GM18508 (cell line): ENCODE data around the gene CDC73.
"Not testable (repeated sequence)": the region's sequence is repeated elsewhere in the genome, so short reads cannot be mapped to it uniquely, and the experiment has no call there.

Source experiments
- ATAC-seq: cut with Tn5 transposase; IDR thresholded peaks from one replicate; pipeline ENCODE4 v1.9.1; 2021; ENCODE audit warnings: moderate number of reproducible peaks; ENCODE audit not compliant: insufficient read depth, unreplicated experiment

Gene CDC73

GRCh38 chr1:193157360-193157759, 35.5 kb downstream of the CDC73 start:
- no peak for ATAC-seq

DNA sequence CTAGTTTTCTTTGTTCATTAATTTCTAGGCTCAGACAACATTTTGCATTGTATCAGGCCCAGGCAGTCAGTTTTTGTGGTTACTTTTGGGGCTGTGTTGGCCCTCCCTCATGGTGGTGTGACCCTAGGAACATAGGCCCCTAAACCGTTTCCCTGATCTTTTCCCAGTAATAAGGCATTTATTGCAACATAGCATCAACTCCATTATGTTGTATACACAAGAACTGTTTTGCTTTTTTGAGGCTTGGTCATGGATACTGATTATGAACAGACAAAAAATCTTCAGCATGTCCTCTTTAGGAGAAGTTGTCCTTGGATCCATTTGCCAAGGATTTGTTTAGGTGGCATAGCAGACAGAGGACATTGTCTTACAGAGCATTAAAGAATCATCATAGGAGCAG, 54.3 kb downstream of the CDC73 start:
- no peak for ATAC-seq

GRCh38 chr1:193176788-193177187, 55.0 kb downstream of the CDC73 start:
- no peak for ATAC-seq

- no peak for ATAC-seq
Observed at GRCh38 chr1:193179094-193179493, 57.3 kb downstream of the CDC73 start.

DNA sequence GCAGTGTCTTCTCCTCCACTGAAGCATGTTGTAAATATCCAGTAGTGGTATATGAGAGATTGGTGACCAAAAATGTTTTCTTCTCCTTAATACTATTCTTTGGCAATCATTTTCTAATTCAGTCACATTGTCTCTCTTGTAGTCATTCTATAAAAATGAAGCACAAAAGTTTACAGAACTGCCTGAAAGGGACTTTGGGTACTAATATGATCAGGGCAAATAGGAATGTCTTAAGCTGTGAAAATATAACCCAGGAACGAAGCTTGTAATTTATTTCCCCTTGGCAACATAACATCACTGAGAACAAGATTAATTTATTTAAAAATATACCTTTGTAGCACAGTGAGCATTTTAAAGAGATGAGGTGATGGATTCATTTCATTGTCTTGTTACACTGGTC, 59.7 kb downstream of the CDC73 start:
- ATAC-seq = no peak

DNA sequence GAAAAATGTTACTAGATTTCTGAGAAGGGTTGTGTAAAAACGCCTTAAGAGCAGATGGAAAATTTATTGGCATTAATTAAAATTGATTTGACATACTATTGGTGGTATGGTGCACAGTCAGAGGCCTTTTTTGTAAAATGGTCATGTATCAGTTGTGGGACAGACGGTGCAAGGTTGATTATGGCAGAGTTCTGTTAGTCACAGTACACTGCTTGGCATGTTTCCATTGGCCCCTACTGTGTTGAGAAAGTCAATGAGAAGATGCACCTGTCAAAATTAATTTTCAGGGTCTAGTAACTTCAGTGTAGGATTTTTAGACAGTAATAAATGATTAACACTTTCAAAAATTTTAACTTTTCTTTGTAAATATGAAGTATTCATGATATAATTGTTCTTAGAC, 60.2 kb downstream of the CDC73 start:
- ATAC-seq = no peak

DNA sequence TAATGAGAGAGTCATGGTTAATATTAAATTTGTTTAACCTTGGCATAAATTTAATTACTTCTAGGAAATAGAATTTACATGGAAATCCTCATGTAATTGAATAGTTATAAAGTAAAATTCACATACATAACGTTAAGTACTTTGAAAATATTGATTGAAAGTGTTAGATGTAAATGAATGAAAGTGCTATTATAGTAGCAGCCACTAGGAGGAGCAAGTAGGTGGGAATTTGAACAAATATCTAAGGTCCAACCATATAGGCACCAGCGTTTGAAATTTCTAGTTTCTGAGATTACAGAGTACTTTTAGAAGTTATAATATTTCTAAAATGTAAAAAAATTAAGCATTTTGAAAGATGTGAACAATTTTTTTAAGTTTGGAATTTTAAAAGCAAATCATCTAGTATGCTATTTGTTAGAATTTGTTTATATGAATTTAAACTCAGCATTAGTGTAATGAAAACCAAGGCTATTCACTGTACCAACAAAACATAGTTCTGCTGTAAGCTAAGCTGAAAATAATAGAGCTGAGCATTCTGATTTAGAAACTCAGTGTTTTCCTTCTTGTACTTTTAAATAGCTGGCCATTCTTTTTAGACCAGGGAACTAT, 61.3 kb downstream of the CDC73 start:
- ATAC-seq = peak; percentile 56

DNA sequence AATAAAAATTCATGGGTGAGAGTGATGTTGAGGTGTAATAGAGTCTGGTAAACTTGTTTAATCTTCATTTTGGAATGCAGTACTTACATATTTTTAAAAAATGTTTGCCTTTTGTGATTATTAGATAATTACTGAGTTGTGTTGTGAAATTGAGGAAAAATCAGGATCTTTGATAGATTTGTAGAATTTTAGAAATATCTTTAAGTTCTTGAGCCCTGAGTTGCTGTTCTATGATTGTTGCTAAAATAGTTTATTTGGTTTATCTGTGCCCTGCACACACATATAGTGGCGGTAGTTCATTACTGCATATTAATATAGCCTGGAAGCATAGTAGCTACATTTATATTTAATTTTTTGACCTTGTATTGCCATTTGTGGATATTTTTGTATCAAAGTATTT, 62.9 kb downstream of the CDC73 start:
- ATAC-seq = no peak

- ATAC-seq = no peak
Observed at GRCh38 chr1:193185211-193185610, 63.4 kb downstream of the CDC73 start.

DNA sequence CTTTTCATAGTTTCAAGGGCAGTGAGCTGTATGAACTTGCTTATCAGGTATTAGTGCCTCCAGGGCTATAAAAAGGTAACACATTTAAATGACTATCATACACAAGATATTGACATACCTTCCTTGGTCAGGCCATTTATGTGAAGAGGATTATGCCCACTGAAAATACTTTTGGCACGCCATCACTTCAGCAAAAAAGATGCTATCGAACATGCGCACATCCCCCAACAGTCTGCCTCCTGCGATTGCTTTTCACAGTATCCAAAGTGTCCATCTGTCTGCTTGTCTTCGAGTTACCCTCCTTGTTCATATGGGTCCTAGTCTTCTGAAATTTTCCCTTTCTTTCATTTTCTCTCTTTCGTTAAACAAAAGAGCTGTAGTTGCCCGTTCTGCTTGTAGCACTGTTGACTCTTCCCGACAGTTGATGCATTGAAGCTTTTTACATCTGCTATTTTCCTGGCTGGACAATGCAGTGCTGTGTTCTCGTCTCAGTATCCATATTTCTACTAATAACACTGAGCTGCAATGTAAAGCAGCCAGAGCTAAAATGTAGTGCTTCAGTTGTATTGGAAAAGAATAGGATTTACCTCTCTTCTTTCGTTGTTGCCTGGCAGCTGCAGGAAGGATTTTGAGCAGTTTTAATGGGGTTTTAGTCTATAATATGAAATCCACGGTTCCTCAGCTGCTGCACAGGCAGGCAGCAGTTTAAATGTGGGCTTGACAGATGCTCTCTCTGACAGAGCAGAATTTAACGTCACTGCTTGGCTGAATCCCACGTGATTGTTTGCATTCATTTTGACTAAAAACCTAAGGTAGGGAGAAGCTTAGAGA, 64.3 kb downstream of the CDC73 start, which contains the start of gene B3GALT2:
TSS of gene B3GALT2 (minus strand) at position 713 of the 831 bp plus-strand sequence. CDS start 5,051 bp downstream, outside the sequence.
- no peak for ATAC-seq

DNA sequence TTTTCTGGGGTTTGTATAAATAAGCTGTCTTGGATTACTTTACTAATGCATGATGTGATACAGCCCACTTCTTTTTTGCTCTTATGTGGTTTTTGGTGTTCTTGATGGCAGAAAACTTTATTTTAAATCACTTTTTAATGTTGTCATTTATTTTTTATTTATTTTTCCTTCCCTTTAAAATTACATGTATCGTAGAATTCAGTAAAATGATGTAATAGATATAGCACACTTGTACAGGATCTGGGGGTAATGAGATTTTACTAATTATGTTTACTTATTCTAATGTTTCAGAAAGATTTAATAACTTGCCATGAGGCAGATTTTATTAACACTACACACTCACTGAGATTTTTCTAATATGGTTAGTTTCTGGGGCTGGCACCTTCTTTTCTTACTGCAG, 65.3 kb downstream of the CDC73 start:
- ATAC-seq = no peak

GRCh38 chr1:193188915-193189314, 67.1 kb downstream of the CDC73 start:
- ATAC-seq = not testable (repeated sequence)

DNA sequence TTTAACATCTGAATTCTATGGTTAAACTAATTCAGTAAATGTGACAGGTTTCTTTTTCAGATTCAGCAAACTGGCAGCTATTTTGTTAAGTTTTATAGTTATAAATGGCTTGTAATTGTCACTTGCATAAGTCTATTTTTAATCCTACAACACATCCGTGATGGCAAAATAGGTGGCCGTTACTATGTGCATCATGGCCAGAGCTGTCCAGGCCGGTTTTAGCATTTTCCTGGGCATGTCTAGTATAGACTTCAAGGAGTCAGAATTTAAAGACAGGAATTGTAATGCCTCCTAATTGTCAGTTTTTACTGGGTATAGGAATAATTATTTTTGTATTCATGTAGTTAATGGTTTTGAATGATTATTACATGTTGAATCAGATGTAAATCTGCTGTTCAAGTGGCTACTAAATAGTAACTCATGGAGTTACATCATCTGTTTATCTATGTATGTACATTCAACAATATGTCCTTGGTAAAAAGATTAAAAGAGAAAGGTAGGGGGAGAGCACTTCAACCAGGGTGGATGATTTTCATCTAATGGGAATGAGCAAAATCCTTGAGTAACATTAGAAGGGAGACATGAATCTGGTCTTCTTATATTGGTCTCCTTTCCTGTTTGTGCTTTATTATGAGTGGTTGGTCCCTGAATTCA, 67.7 kb downstream of the CDC73 start:
- ATAC-seq = no peak

- ATAC-seq = no peak
Observed at GRCh38 chr1:193190096-193190744, 68.4 kb downstream of the CDC73 start.

DNA sequence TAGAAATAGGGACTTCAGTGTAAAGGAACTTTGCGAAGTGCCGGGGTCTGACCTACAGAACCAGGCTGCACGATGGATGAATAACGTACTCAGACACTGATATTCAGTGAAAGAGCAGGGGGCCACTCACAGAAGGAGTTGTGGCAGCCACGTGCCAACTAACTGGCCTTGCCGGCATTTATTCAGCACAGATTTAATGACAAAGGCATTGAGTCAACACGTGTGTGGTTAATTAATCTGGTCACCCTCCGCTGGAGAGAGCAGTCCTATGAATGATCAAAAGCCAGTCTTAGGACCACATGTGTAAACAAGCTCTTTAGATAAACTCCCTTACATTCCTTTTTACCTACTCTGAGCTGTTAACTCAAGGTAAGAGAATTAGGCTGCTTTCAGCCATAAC, 70.8 kb downstream of the CDC73 start:
- ATAC-seq = no peak

DNA sequence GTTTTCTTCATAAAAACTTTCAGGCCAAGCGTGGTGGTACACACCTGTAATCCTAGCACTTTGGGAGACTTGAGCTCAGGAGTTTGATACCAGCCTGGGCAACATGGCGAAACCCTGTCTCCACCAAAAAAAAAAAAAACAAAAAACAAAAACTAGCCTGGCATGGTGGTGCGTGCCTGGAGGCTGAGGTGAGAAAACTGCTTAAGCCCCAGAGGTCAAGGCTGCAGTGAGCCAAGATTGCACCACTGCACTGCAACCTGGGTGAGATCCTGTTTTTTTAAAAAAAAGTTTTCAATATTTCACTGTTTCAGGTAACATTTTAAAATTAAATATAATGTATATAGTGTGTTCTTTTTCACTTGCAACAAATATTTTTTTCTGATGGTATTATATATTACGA, 78.1 kb downstream of the CDC73 start:
- ATAC-seq = no peak

DNA sequence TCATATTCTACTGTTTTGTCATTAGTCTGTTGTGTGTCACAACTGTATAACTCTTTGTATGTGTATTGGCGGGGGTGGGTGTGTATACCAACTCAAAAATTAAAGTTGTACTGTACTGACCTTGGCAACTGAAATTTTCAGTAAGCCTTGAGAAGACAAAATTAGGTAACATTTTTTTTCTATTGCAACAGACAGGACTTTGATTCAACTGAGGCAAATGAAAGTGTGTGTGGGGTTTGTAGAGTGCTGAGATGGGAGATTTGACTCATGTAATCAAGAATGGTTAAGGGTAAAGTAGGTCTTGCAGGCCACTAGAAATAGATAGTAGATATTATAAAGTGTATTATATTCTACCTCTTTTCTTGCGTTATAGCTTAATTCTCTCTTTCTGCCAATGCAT, 79.2 kb downstream of the CDC73 start:
- ATAC-seq = no peak

DNA sequence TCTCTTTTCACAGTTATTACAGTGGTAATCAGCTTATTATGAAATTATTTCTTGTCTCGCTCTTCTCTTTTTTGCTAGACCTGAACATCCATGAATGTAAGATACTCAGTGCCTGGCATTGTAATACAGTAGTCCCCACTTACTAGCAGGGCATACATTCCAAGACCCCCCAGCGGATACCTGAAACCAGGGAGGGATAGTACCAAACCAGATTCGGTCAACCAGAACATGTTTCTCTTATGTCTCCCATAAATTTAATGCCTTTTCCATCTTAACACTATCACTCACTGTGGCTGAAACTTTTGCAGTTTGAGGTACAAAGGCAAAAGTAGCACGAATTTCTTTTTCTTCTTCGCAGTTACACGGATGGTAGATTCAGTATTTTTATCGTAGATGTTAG, 89.2 kb downstream of the CDC73 start:
- no peak for ATAC-seq

GRCh38 chr1:193211539-193211938, 89.7 kb downstream of the CDC73 start:
- peak; percentile 71 for ATAC-seq

- no peak for ATAC-seq
Observed at GRCh38 chr1:193212637-193213036, 90.8 kb downstream of the CDC73 start.

GRCh38 chr1:193213998-193214397, 92.2 kb downstream of the CDC73 start:
- ATAC-seq = no peak
